HG02840 (cell line): Measurements from ENCODE around the gene NEURL4.

Experiments
- ATAC-seq: cut with Tn5 transposase; IDR thresholded peaks from one replicate; pipeline ENCODE4 v1.9.1; 2021; ENCODE audit warnings: mild to moderate bottlenecking, moderate library complexity, moderate number of reproducible peaks; ENCODE audit not compliant: unreplicated experiment, low FRiP score

Gene NEURL4

GRCh38 chr17:7307686-7308624 is 21.2 kb downstream of the NEURL4 start:
- ATAC-seq: no peak

DNA sequence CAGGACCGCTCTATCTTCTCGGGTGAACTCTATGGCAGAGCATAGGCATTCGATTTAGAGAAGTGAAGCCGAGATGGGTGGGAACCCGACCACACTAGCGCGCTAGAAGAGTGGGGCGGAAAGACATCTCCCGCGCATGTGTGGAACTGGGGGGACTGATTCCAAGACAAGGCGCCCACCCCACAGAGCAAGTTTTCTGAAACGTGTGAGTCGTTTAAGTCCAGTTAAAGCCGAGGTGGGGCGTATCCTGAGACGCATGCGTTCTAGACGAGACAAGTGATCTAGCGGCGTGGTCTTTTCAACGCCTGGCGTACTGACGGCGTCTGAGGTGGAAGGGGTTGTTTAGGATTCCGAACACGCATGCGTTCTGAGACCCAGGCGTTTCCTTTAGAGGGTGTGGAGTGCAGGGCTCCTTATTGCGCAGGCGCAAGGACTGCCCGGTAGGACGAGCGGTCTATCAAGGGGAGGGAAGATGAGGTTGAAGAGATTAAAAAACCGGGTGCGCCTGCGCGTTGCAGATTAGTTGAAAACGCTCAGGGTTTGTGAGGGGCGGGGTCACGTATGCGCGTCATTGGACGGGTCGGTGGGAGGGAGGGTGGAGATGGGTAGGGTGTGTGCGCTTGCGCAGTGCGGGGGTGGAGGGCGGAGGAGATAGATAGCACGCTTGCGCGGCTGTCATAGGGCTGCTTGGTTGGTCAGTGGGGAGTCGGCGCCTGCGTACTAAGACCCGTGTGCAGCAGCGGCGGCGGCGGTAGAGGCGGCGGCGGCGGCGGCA is 22.0 kb downstream of the NEURL4 start, which contains the start of gene EIF5A:
EIF5A (plus strand) TSS at position 718 of the 775 bp plus-strand sequence. CDS start 2,008 bp downstream, outside the sequence.
- peak; percentile 74 for ATAC-seq

DNA sequence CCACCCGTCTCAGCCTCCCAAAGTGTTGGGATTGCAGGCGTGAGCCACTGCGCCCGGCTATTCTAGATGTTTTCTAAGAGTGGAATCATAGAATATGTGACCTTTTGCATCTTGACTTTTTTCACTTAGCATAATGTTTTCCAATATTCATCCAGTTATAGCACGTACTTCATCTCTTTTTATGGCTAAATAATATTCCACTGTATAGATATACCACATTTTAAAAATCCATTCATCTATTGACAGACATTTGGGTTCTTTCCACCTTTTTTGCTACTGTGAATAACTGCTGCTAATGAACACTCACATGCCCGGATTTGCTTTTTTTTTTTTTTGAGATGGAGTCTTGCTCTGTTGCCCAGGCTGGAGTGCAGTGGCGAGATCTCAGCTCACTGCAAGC is 25.0 kb downstream of the NEURL4 start:
- no peak for ATAC-seq

DNA sequence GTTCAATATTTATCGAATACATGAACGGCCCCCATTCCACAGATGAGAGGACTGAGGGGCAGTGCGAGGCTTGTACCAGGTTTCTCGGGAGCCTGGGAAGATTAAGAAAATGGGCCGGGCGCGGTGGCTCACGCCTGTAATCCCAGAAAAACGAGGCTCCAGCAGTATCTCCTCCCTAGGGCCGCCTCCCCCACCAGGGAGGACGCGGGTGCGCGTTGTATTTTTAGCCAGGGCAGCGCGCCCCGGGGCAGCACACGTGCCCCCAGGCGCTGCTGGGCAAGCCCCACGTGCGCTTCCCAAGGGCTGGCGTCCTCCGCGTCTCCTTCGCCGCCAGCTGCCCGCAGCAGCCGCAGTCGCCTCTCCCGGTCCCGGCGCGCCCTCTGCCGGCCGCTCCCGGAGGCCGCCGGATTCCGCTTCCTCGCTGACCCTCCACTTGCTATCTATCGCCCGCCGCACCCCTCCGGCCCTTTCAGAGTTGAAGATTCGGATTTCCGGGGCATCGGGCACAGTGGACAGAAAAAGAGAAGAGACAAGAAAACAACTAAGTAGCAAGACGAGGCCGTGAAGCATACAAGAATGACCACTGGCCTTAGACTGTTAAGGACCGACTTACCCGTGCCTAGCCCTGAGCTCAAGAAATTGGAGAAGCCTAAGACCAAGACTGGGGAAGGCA is 32.8 kb downstream of the NEURL4 start:
- ATAC-seq: no peak

- ATAC-seq: no peak
Observed at GRCh38 chr17:7295230-7296180, 33.6 kb downstream of the NEURL4 start.

DNA sequence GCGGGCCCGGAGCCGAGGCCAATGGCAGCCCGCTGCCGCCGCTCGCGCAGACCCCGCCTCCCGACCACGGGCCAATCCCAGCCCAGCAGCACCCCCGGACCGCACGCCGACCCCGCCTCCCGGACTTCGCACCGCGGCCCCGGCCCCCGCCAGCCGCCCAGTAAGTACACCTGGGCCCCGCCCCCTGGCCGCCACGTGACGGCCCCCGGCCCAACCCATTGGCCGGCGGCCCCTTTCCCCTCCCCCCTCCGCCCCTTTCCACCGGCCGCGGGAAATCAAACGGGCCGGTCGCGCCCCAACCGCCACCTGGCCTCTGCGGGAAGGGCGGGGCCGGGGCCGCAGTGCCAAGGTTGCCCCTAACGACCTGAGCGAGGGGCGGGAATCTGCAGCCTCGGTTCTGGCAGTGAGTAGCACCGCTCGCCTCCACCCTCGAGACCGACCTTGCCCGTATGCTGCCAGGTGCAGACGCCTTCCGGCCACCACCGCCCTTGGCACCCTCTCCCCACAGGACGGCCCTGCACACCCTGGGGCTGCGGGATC is 34.5 kb downstream of the NEURL4 start, which contains the start of gene YBX2:
YBX2 (minus strand) TSS at position 26 of the 540 bp plus-strand sequence. CDS start 139 bp downstream, outside the sequence.
- no peak for ATAC-seq

GRCh38 chr17:7293816-7294613 is 35.1 kb downstream of the NEURL4 start:
- no peak for ATAC-seq

- no peak for ATAC-seq
Observed at GRCh38 chr17:7293159-7293558, 36.0 kb downstream of the NEURL4 start.

- ATAC-seq: no peak
Observed at GRCh38 chr17:7292729-7293128, 36.4 kb downstream of the NEURL4 start.

- no peak for ATAC-seq
Observed at GRCh38 chr17:7292194-7292593, 36.9 kb downstream of the NEURL4 start.

DNA sequence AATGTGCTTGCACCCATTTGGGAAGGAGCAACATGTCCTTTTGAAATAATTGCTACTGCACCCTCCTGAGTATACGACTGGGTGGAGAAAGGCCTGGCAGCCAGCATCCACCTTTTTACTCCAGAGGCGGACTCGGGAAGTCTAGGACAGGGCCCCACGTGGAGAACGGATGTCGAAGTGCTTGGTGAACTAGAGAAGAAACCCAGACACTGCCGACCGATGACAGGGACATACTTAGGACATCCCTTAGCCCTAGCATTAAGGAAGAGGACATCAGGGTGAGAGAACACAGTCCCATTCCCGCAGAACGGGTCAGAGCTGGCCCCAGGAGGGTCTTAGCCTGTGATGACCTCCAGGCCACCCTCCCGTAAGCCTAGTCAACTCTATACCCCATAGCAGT is 38.5 kb downstream of the NEURL4 start:
- ATAC-seq: no peak

DNA sequence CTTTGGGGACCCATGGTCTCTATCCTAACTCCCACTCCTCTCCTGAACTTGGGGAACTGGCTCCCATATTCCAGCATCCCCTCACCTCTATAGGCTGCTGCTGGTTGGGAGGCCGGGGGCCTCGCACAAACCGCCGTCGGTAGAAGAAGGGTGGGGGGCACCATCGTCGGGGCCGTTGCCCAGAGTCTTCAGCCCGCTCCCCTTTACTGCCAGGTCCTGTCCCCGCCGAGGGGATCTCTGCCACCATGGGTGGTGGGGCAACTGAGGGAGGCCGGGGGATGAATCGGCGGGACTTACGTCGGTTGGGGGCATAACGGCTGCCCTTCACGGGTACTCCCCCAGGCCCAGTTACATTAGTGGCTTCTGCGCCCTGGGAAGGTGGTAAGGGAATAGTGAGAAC is 39.0 kb downstream of the NEURL4 start:
- ATAC-seq: no peak

DNA sequence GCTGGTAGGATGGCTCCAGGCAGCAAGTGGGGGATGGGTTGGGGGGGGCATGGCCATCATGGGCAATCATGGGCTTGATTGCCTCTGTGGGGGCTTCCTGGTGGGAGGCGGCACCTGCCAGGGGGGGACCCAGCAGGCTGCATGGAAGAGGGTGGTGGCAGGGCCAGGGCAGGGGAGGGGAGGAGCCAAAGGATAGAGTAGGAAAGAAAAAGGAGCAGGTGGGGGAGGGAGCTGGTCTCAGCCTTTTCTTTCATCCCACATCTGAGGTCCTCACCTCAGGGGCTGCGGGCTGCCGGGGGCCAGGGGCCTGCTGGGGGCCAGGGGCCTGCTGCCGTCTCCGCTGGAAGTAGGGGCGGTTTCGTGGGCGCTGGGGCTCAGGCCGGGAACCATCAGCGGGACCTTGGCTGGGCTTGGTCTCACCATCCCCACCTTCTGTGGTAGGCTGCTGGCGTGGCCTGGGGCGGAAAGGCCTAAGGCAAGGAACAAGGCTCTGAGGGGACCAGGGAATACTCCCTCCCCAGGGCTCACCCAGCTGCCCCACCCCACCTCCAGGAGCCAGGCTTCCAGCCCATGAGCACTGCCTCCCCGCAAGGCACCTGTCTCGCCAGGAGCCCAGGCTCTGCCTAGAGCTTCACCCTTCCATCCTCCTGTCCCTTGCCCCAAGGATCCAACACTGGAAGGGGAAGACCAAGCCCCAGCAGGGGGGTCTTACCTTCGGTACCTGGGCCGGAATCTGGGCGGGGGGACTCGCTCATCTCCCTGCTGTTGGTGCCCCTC is 39.7 kb downstream of the NEURL4 start:
- ATAC-seq: no peak

DNA sequence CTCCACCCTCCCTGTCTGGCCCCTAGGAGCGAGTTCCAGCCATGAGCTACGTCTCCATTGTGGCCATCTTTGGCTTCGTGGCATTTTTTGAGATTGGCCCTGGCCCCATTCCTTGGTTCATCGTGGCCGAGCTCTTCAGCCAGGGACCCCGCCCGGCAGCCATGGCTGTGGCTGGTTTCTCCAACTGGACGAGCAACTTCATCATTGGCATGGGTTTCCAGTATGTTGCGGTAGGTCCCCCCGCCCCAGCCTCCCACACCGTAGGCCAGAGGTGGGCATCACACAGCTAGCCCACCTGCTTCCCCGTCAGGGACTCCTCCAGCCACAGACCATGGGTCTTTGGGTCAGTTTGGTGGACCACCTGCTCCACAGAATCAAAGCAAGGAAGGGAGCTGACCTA is 43.5 kb downstream of the NEURL4 start:
- no peak for ATAC-seq

GRCh38 chr17:7284911-7285310 is 44.2 kb downstream of the NEURL4 start:
- no peak for ATAC-seq

DNA sequence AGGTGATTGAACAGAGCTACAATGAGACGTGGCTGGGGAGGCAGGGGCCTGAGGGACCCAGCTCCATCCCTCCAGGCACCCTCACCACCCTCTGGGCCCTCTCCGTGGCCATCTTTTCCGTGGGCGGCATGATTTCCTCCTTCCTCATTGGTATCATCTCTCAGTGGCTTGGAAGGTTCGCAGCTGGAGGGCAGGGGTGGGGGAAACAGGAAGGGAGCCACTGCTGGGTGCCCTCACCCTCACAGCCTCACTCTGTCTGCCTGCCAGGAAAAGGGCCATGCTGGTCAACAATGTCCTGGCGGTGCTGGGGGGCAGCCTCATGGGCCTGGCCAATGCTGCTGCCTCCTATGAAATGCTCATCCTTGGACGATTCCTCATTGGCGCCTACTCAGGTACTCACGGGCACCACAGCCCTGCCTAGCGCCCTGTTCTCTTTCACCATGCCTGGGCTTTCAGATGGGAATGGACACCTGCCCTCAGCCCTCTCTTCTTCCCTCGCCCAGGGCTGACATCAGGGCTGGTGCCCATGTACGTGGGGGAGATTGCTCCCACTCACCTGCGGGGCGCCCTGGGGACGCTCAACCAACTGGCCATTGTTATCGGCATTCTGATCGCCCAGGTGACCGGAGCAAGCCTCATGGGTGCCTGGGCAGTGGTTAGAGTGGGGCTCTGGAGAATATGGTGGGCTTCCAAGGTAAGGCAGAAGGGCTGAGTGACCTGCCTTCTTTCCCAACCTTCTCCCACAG is 45.5 kb downstream of the NEURL4 start:
- no peak for ATAC-seq

DNA sequence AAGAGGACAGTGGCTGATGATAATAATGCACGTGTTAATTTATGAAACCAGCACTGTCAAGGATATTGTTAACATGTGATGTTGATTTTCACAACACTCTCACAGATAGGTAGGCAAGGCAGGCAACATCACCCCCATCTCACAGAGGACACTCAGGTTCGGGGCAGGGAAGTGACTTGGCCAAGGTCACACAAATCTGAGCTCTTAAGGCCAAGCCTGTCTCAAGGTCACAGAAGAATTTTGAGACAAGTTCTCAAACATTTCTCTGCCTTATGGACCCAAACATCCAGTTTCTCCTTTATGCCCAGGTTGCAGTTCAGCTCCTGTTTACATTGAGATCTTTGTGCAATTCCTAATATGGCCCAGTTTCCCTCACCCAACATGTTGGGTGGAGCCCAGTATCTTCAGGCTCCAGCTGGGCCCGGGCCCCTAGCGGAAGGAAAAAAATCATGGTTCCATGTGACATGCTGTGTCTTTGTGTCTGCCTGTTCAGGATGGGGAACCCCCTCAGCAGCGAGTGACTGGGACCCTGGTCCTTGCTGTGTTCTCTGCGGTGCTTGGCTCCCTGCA is 46.3 kb downstream of the NEURL4 start:
- no peak for ATAC-seq
